PC-3 (cell line): ENCODE data around the gene HCFC1R1. TPM values are rescaled to one million over a fixed set of nuclear protein-coding genes. Genes with fewer than 3 reads are reported as not detected.

ENCODE experiments used
- ATAC-seq: fragments of 200-7000 bp; cut with Tn5 transposase; 2 replicates; pipeline ENCODE4 v1.9.1; 2020; ENCODE audit warnings: mild to moderate bottlenecking, moderate library complexity
- BruUV-seq: library from RNA; stranded (reverse); fragments of 400-500 nt; replicated peaks from 2 replicates; lab custom pipeline; 2021; lab: Mats Ljungman, UMichigan
- CTCF ChIA-PET: fragments of 300-600 bp; sonication (Branson Sonifier 250); formaldehyde crosslinking; loops from one replicate; lab custom pipeline; 2022; ENCODE audit warnings: antibody characterized with exemption; lab: Charles Lee
- POLR2A ChIA-PET: fragments of 300-600 bp; sonication (Branson Sonifier 250); formaldehyde crosslinking; loops from one replicate; lab custom pipeline; 2022; ENCODE audit warnings: antibody characterized with exemption; ENCODE audit not compliant: unreplicated experiment; lab: Charles Lee
- DNase-seq: peaks from one replicate; pipeline ENCODE4 v3.0.0-alpha.2; 2015
- H2AFZ ChIP-seq: fragments of 300-600 bp; sonication (generic); 2 replicates; pipeline ENCODE4 v1.6.0; 2016; ENCODE audit warnings: antibody characterized with exemption, low read length
- H3F3A ChIP-seq: fragments of 300-600 bp; sonication (generic); one replicate; pipeline ENCODE4 v1.6.0; 2017; ENCODE audit warnings: antibody characterized with exemption, low read length, control low read depth, mild to moderate bottlenecking; ENCODE audit not compliant: unreplicated experiment
- H3K27ac ChIP-seq: fragments of 300-600 bp; sonication (generic); 2 replicates; pipeline ENCODE4 v1.5.1; 2016; ENCODE audit warnings: mild to moderate bottlenecking, low read length
- H3K27me3 ChIP-seq: fragments of 300-600 bp; sonication (generic); 2 replicates; pipeline ENCODE4 v1.6.1; 2016; ENCODE audit warnings: low read length, mixed read lengths
- H3K36me3 ChIP-seq: fragments of 300-600 bp; sonication (generic); 2 replicates; pipeline ENCODE4 v1.6.1; 2016; ENCODE audit warnings: low read depth, mixed run types, low read length, mixed read lengths
- H3K4me1 ChIP-seq: fragments of 300-600 bp; sonication (generic); 2 replicates; pipeline ENCODE4 v1.5.1; 2016; ENCODE audit warnings: low read length; ENCODE audit not compliant: insufficient read depth
- H3K4me2 ChIP-seq: fragments of 300-600 bp; sonication (generic); 2 replicates; pipeline ENCODE4 v1.6.0; 2016; ENCODE audit warnings: low read length
- H3K4me3 ChIP-seq: fragments of 300-600 bp; sonication (generic); 2 replicates; pipeline ENCODE4 v1.5.1; 2016; ENCODE audit warnings: mild to moderate bottlenecking, low read length, mixed read lengths
- H3K79me2 ChIP-seq: fragments of 300-600 bp; sonication (generic); 2 replicates; pipeline ENCODE4 v1.6.1; 2017; ENCODE audit warnings: low read length, mixed read lengths
- H3K9ac ChIP-seq: fragments of 300-600 bp; sonication (generic); 2 replicates; pipeline ENCODE4 v1.6.0; 2016; ENCODE audit warnings: mild to moderate bottlenecking, low read length
- H3K9me2 ChIP-seq: fragments of 300-600 bp; sonication (generic); replicated peaks from 2 replicates; pipeline ENCODE4 v1.6.1; 2016; ENCODE audit warnings: mixed run types, low read length, mixed read lengths
- H3K9me3 ChIP-seq: fragments of 300-600 bp; sonication (generic); 2 replicates; pipeline ENCODE4 v1.6.1; 2016; ENCODE audit warnings: low read length, mixed read lengths
- H4K20me1 ChIP-seq: fragments of 300-600 bp; sonication (generic); 2 replicates; pipeline ENCODE4 v1.6.1; 2016; ENCODE audit warnings: low read length, mixed read lengths
- CTCF ChIP-seq: fragments of 300-600 bp; sonication (generic); conservative IDR thresholded peaks from 2 replicates; pipeline ENCODE4 v1.5.1; 2017; ENCODE audit warnings: antibody characterized with exemption, low read depth, mild to moderate bottlenecking, low read length
- EZH2 ChIP-seq: fragments of 300-600 bp; sonication (generic); IDR thresholded peaks from one replicate; pipeline ENCODE4 v1.6.1; 2017; ENCODE audit warnings: antibody characterized with exemption, mild to moderate bottlenecking, low read length; ENCODE audit not compliant: unreplicated experiment
- EZH2phosphoT487 ChIP-seq: fragments of 300-600 bp; sonication (generic); IDR thresholded peaks from 2 replicates; pipeline ENCODE4 v1.6.1; 2018; ENCODE audit warnings: mild to moderate bottlenecking, antibody characterized with exemption, low read length, borderline replicate concordance
- intact Hi-C: fragments of 100-400 bp; cut with micrococcal nuclease; formaldehyde crosslinking; loops from 2 replicates; pipeline ENCODE4 v1.9.0; 2023
- total RNA-seq: library from RNA; depleted of rRNA; stranded (reverse); fragments of >200 nt; gene quantifications from 2 replicates; pipeline ENCODE4 v1.2.3, GENCODE V29; 2014

HCFC1R1 gene
- total RNA-seq, 1 experiment from 2014 or later: 56.4 TPM

DNA sequence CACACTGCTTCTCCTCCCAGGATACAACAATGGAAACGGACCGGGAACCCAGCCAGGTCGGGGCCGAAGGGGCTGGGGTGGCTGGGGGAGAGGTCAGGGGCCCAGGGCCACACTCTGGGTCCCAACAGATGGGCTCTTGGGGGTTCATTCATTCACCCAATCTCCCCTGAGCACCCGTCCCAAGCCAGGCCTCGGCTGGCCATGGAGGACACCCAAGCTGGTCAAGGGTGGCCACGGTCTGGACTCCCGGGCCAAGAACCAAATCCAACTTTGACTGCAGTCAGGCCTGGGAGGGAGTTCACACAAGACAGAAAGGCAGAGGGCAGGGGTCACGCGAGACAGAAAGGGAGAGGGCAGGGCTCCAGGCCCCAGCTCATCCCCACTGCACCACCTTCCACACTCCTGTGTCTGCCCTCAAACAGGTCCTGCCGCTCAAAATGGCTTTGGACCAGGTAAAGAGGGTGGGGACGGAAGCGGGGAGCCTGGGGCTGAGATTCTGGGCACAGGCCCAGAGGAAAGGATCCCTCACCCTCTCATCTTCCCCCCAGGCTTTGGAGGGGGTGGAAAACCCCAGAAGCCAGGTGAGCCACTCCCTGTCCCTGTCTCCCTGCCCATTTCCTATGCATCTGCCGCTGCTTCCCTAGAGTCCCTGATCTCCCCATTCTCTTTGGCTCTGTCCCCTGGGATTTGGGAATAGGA is 31.2 kb downstream of the HCFC1R1 start:
- TF ChIP-seq CTCF (no peak), EZH2phosphoT487 (no peak), EZH2 (no peak)
- Histone ChIP-seq H3K27ac (peak overlapping the region; percentile 58), H3K9ac (no peak overlapping the region), H4K20me1 (no peaks in the 10 kb centered on the region), H3K9me3 (no peaks in the 10 kb centered on the region), H3K79me2 (no peaks in the 10 kb centered on the region), H3F3A (no peaks in the 10 kb centered on the region), H3K27me3 (no peaks in the 10 kb centered on the region), H3K4me1 (peaks cover 19% of the 10 kb centered on the region), H3K36me3 (no peaks in the 10 kb centered on the region), H3K9me2 (no peaks in the 10 kb centered on the region), H3K4me3 (no peak overlapping the region), H3K4me2 (peak overlapping the region; percentile 42), H2AFZ (peak overlapping the region; percentile 43; the same call in 1 of the 2 replicates)
- peak; percentile 82 for DNase-seq
- CTCF ChIA-PET: interaction anchor here (0.5 kb wide), 1 partner anchor 10 kb away, joined by 8 read pairs; no protein-coding TSS in a partner anchor
- no TSS peak for BruUV-seq
- POLR2A ChIA-PET: no interaction called here
- ATAC-seq: peak; percentile 77
- intact Hi-C loops: no loop called here

DNA sequence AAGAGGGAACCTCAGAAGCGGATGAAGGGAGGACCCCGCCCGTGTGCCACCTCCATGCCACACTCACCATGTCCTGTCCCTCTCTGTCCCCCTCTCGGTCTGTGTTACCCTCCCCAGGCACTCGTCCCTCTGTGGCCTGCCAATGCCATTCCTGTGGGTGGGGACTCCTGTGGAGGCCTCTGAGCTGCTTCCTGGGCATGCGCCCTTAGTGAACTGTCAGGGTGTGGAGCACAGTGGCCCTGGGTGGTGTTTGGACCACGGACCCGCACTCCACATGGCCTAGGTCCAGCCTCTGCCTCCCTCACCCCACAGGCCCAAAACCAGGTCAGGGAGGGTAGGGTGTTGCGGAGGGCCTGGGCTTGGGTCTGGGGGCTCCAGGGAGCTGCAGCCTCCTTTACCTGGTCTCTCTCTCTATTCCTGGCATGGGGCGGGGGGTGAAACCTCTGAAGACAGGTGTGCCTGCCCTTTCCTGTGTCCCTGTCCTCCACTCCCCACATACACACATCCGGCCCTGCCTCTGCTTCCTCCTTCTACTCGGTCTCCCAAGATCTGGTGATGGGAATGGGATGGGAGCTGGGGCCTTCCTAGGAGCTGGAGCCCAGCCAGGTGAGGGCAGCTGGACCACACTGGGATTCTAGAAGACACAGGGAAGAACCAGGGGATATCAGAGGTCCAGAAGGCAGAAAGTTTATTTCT is 32.0 kb downstream of the HCFC1R1 start:
- Histone ChIP-seq H3K9ac (no peak overlapping the region), H3K9me3 (no peaks in the 10 kb centered on the region), H2AFZ (no peak overlapping the region), H3K79me2 (no peaks in the 10 kb centered on the region), H3K4me3 (no peak overlapping the region), H3K27ac (peak overlapping the region; percentile 48; the same call in 1 of the 2 replicates), H3F3A (no peaks in the 10 kb centered on the region), H3K36me3 (no peaks in the 10 kb centered on the region), H3K9me2 (no peaks in the 10 kb centered on the region), H3K4me2 (no peak overlapping the region), H3K4me1 (peaks cover 19% of the 10 kb centered on the region), H4K20me1 (no peaks in the 10 kb centered on the region), H3K27me3 (no peaks in the 10 kb centered on the region)
- TF ChIP-seq EZH2phosphoT487 (no peak), EZH2 (no peak), CTCF (no peak)
- ATAC-seq (no peak), DNase-seq (no peak)
- BruUV-seq: TSS peak; percentile 15
- intact Hi-C loops: no loop called here
- POLR2A ChIA-PET: no interaction called here
- CTCF ChIA-PET: interaction anchor here (0.5 kb wide), 1 partner anchor 11 kb away, joined by 8 read pairs; no protein-coding TSS in a partner anchor
